Nephron (organoid): ENCODE measurements around the gene SLC15A3.

Experiments
- H3K27ac Mint-ChIP-seq, 3 experiments: 2 replicates each; pipeline ENCODE4 v1.8.0; 2020; ENCODE audit warnings: mixed read lengths in 3 of 3, mild to moderate bottlenecking in 2 of 3, moderate library complexity in 1 of 3
- H3K27me3 Mint-ChIP-seq: 2 replicates; pipeline ENCODE4 v1.8.0; 2021; ENCODE audit warnings: low read depth, mild to moderate bottlenecking, moderate library complexity, mixed read lengths
- H3K36me3 Mint-ChIP-seq: 2 replicates; pipeline ENCODE4 v1.8.0; 2020; ENCODE audit warnings: low read depth, mixed read lengths
- H3K4me1 Mint-ChIP-seq: 2 replicates; pipeline ENCODE4 v1.8.0; 2020; ENCODE audit warnings: mixed read lengths
- H3K4me3 Mint-ChIP-seq, 3 experiments: 2 replicates each; pipeline ENCODE4 v1.8.0; 2020; ENCODE audit warnings: mild to moderate bottlenecking in 3 of 3, mixed read lengths in 3 of 3, moderate library complexity in 2 of 3
- H3K9me3 Mint-ChIP-seq: 2 replicates; pipeline ENCODE4 v1.8.0; 2020; ENCODE audit warnings: mixed read lengths
- CTCF ChIP-seq, 3 experiments: fragments of 200-600 bp; sonication (generic); IDR thresholded peaks; one replicate each; pipeline ENCODE4 v1.5.0; 2021; ENCODE audit warnings: antibody characterized with exemption in 3 of 3; ENCODE audit not compliant: unreplicated experiment in 3 of 3

The SLC15A3 gene

GRCh38 chr11:60987577-60988277, 35.8 kb upstream of the SLC15A3 start:
- no peaks in the 10 kb centered on the region for H3K36me3 Mint-ChIP-seq
- H3K4me1 Mint-ChIP-seq: peaks cover 5% of the 10 kb centered on the region
- no peak overlapping the region for H3K27ac Mint-ChIP-seq
- peaks cover 15% of the 10 kb centered on the region for H3K27me3 Mint-ChIP-seq
- no peak overlapping the region for H3K4me3 Mint-ChIP-seq
- no peaks in the 10 kb centered on the region for H3K9me3 Mint-ChIP-seq
- no peak for TF ChIP-seq CTCF (IDR thresholded peaks at IDR 0.05; ENCODE audit: unreplicated experiment in 3 of 3)

GRCh38 chr11:60985991-60986915, 34.3 kb upstream of the SLC15A3 start:
- peaks cover 15% of the 10 kb centered on the region for H3K27me3 Mint-ChIP-seq
- no peak for TF ChIP-seq CTCF (IDR thresholded peaks at IDR 0.05; ENCODE audit: unreplicated experiment in 3 of 3)
- H3K4me3 Mint-ChIP-seq: no peak overlapping the region
- H3K27ac Mint-ChIP-seq: no peak overlapping the region
- H3K9me3 Mint-ChIP-seq: no peaks in the 10 kb centered on the region
- H3K4me1 Mint-ChIP-seq: peaks cover 5% of the 10 kb centered on the region
- no peaks in the 10 kb centered on the region for H3K36me3 Mint-ChIP-seq

GRCh38 chr11:60985501-60985900, 33.5 kb upstream of the SLC15A3 start:
- Mint-ChIP-seq H3K36me3 (no peaks in the 10 kb centered on the region), H3K9me3 (no peaks in the 10 kb centered on the region), H3K27ac (no peak overlapping the region), H3K4me1 (peaks cover 5% of the 10 kb centered on the region), H3K4me3 (no peak overlapping the region), H3K27me3 (peaks cover 12% of the 10 kb centered on the region)
- no peak for TF ChIP-seq CTCF (IDR thresholded peaks at IDR 0.05; ENCODE audit: unreplicated experiment in 3 of 3)

GRCh38 chr11:60984636-60985035, 32.7 kb upstream of the SLC15A3 start:
- Mint-ChIP-seq H3K4me1 (peaks cover 5% of the 10 kb centered on the region), H3K27me3 (peaks cover 9% of the 10 kb centered on the region), H3K27ac (no peak overlapping the region), H3K9me3 (no peaks in the 10 kb centered on the region), H3K4me3 (no peak overlapping the region), H3K36me3 (no peaks in the 10 kb centered on the region)
- no peak for TF ChIP-seq CTCF (IDR thresholded peaks at IDR 0.05; ENCODE audit: unreplicated experiment in 3 of 3)

GRCh38 chr11:60984149-60984548, 32.2 kb upstream of the SLC15A3 start:
- no peaks in the 10 kb centered on the region for H3K9me3 Mint-ChIP-seq

More at GRCh38 chr11:60984149-60984548, 32.2 kb upstream of the SLC15A3 start:
- TF ChIP-seq CTCF (IDR thresholded peaks at IDR 0.05; ENCODE audit: unreplicated experiment in 3 of 3): no peak
- Mint-ChIP-seq H3K27ac (no peak overlapping the region), H3K4me3 (no peak overlapping the region), H3K36me3 (no peaks in the 10 kb centered on the region), H3K27me3 (peaks cover 9% of the 10 kb centered on the region), H3K4me1 (peaks cover 7% of the 10 kb centered on the region)
